SH-SY5Y (cell line): ENCODE results near the gene THAP8.

Source experiments
- GATA2 ChIP-seq: IDR thresholded peaks from 2 replicates; pipeline ENCODE4 v1.6.1; 2011; ENCODE audit warnings: mild to moderate bottlenecking, low read depth, low read length
- GATA3 ChIP-seq: IDR thresholded peaks from 2 replicates; pipeline ENCODE4 v1.6.1; 2011; ENCODE audit warnings: low read depth, mild to moderate bottlenecking, low read length, moderate library complexity

DNA sequence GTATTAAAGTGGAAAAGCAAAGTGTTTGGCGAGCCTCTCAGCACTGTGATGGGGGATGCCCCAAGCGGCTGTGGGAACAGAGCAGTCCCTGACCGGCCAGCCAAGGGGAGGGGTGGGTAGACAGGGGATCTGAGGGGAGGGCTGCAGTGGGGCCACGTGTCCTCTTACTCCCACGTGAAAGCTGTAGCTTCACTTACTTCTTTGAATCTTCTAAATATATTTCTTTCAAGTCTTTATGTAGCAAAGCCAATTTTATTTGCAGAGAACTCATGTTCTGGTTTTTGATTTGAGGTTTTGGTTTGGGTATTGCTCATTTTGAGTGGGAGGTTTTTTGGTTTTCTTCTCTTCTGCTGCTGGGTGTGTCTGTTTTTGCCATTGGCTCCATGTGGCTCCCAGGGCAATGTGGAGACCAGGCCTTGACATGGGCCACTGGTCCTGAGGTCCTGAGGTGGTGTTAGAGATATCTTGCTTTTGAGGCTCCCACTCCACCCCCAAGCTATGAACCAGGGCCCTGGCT is 39.1 kb upstream of the THAP8 start:
- TF ChIP-seq GATA3 (no peak), GATA2 (no peak)
